ENCODE results near the gene HDGFL3. TPM values are rescaled to one million over a fixed set of nuclear protein-coding genes. Genes with fewer than 3 reads are reported as not detected.
A peak's percentile ranks its signal among the peaks of the same experiment; 100 is the strongest.

Gene HDGFL3
- total and polyA plus RNA-seq, 2 donors (not counting 1 experiment from before 2014, with no cell fraction given), result 43.1 to 59.1 TPM

- Histone ChIP-seq H3K9ac (ENCODE audit: insufficient read depth, low read length) (peak within 1 kb of the TSS; percentile 7), H3K4me1 (ENCODE audit: control insufficient read depth, extremely low read depth, insufficient read depth, low read length) (peaks cover 5% of the 10 kb centered on the region), H3K4me3 (replicated peaks in 1 of 4; ENCODE audit: control extremely low read depth in 1 of 4, insufficient read depth in 1 of 4, low read depth in 3 of 4, low read length in 4 of 4) (peak within 1 kb of the TSS; percentile 52 to 69 (median 58)), H3K27ac (ENCODE audit: insufficient read depth, low read length) (no peak within 1 kb of the TSS), H3K4me2 (ENCODE audit: extremely low read depth, insufficient read depth, low read length) (peak within 1 kb of the TSS; percentile 82), H3K9me3 (ENCODE audit: control insufficient read depth, insufficient read depth, low read depth, low read length) (no peaks in the 10 kb centered on the region), H3K27me3 (ENCODE audit: control insufficient read depth, insufficient read depth, low read length) (no peaks in the 10 kb centered on the region), H3K79me2 (ENCODE audit: control insufficient read depth, insufficient read depth, low read length) (no peaks in the 10 kb centered on the region), H2AFZ (ENCODE audit: low read length) (peak within 1 kb of the TSS; percentile 65), H4K20me1 (ENCODE audit: control insufficient read depth, extremely low read depth, insufficient read depth, low read length) (no peaks in the 10 kb centered on the region), H3K36me3 (ENCODE audit: control insufficient read depth, insufficient read depth, low read length) (no peaks in the 10 kb centered on the region)
- DNase-seq (ENCODE audit: low read depth in 2 of 2), result no peak
- TF ChIP-seq CTCF (conservative IDR thresholded peaks at IDR 0.05 in 1 of 2, IDR thresholded peaks at IDR 0.05 in 1 of 2; ENCODE audit: low read depth in 1 of 2, low read length in 2 of 2) (no peak), EZH2 (IDR thresholded peaks at IDR 0.05; ENCODE audit: low read length, missing control alignments) (no peak)
These were observed 100.4 kb downstream of the HDGFL3 start, which contains the start of gene TM6SF1 for GRCh38 chr15:83106994-83107840. Gene TM6SF1, plus strand, starts transcription at chr15:83107645. Its CDS starts 36 bp downstream, at chr15:83107681.

GRCh38 chr15:83105440-83105839 is 102.2 kb downstream of the HDGFL3 start:
- Histone ChIP-seq H3K9me3 (ENCODE audit: control insufficient read depth, insufficient read depth, low read depth, low read length) (no peaks in the 10 kb centered on the region), H3K9ac (ENCODE audit: insufficient read depth, low read length) (no peak overlapping the region), H3K27ac (ENCODE audit: insufficient read depth, low read length) (no peak overlapping the region), H3K36me3 (ENCODE audit: control insufficient read depth, insufficient read depth, low read length) (no peaks in the 10 kb centered on the region), H2AFZ (ENCODE audit: low read length) (no peak overlapping the region), H3K4me1 (ENCODE audit: control insufficient read depth, extremely low read depth, insufficient read depth, low read length) (no peaks in the 10 kb centered on the region), H3K4me3 (replicated peaks in 1 of 4; ENCODE audit: control extremely low read depth in 1 of 4, insufficient read depth in 1 of 4, low read depth in 3 of 4, low read length in 4 of 4) (no peak overlapping the region), H4K20me1 (ENCODE audit: control insufficient read depth, extremely low read depth, insufficient read depth, low read length) (no peaks in the 10 kb centered on the region), H3K4me2 (ENCODE audit: extremely low read depth, insufficient read depth, low read length) (no peak overlapping the region), H3K27me3 (ENCODE audit: control insufficient read depth, insufficient read depth, low read length) (peaks cover 5% of the 10 kb centered on the region), H3K79me2 (ENCODE audit: control insufficient read depth, insufficient read depth, low read length) (no peaks in the 10 kb centered on the region)
- DNase-seq (ENCODE audit: low read depth in 2 of 2), result no peak
- TF ChIP-seq EZH2 (IDR thresholded peaks at IDR 0.05; ENCODE audit: low read length, missing control alignments), result no peak
- TF ChIP-seq CTCF (conservative IDR thresholded peaks at IDR 0.05 in 1 of 2, IDR thresholded peaks at IDR 0.05 in 1 of 2; ENCODE audit: low read depth in 1 of 2, low read length in 2 of 2), result no peak

GRCh38 chr15:83104141-83104540 is 103.5 kb downstream of the HDGFL3 start:
- H3K4me3 ChIP-seq (replicated peaks in 1 of 4; ENCODE audit: control extremely low read depth in 1 of 4, insufficient read depth in 1 of 4, low read depth in 3 of 4, low read length in 4 of 4), result no peak overlapping the region
- H3K4me1 ChIP-seq (ENCODE audit: control insufficient read depth, extremely low read depth, insufficient read depth, low read length), result no peaks in the 10 kb centered on the region
- no peak overlapping the region for H2AFZ ChIP-seq (ENCODE audit: low read length)
- no peaks in the 10 kb centered on the region for H3K79me2 ChIP-seq (ENCODE audit: control insufficient read depth, insufficient read depth, low read length)
- H3K9ac ChIP-seq (ENCODE audit: insufficient read depth, low read length), result no peak overlapping the region
- TF ChIP-seq EZH2 (IDR thresholded peaks at IDR 0.05; ENCODE audit: low read length, missing control alignments) (no peak), CTCF (conservative IDR thresholded peaks at IDR 0.05 in 1 of 2, IDR thresholded peaks at IDR 0.05 in 1 of 2; ENCODE audit: low read depth in 1 of 2, low read length in 2 of 2) (no peak)
- no peak overlapping the region for H3K27ac ChIP-seq (ENCODE audit: insufficient read depth, low read length)
- no peaks in the 10 kb centered on the region for H3K36me3 ChIP-seq (ENCODE audit: control insufficient read depth, insufficient read depth, low read length)
- peaks cover 16% of the 10 kb centered on the region for H3K27me3 ChIP-seq (ENCODE audit: control insufficient read depth, insufficient read depth, low read length)
- no peaks in the 10 kb centered on the region for H4K20me1 ChIP-seq (ENCODE audit: control insufficient read depth, extremely low read depth, insufficient read depth, low read length)
- H3K4me2 ChIP-seq (ENCODE audit: extremely low read depth, insufficient read depth, low read length), result no peak overlapping the region
- no peaks in the 10 kb centered on the region for H3K9me3 ChIP-seq (ENCODE audit: control insufficient read depth, insufficient read depth, low read depth, low read length)
- no peak for DNase-seq (ENCODE audit: low read depth in 2 of 2)

All from fibroblast of lung (primary cell).